Embryonic facial prominence (tissue), 1 donor: ENCODE data around the gene KCNH2.

Experiments
- DNase-seq: peaks from one replicate; pipeline ENCODE4 v3.0.0-alpha.2; 2016; ENCODE audit errors: extremely low spot score

The KCNH2 gene

GRCh38 chr7:150974468-150975391 is 3.4 kb downstream of the KCNH2 start:
- DNase-seq, result no peak

- no peak for DNase-seq
These were observed 4.3 kb downstream of the KCNH2 start for GRCh38 chr7:150973571-150974451.

DNA sequence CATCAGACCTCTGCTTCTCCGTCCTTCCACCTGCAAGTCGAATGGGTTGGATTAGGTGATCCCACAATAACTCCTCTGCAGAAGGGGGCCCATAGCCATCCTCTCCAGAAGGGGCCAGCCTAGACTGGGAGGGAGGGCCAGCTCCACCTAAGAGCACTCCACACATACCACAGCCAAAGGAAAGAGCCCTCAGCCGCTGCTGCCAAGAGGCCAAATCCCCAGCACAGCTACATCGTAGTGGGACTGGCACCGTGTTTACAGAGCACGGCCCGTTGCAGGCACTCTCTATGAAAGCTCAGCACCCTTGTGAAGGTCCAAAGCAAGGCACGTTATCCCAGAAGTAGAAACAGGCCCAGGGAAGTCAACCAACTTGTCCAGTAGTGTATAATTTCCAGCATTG is 5.4 kb downstream of the KCNH2 start:
- no peak for DNase-seq

- DNase-seq, result no peak
These were observed 6.1 kb downstream of the KCNH2 start for GRCh38 chr7:150972023-150972468.

DNA sequence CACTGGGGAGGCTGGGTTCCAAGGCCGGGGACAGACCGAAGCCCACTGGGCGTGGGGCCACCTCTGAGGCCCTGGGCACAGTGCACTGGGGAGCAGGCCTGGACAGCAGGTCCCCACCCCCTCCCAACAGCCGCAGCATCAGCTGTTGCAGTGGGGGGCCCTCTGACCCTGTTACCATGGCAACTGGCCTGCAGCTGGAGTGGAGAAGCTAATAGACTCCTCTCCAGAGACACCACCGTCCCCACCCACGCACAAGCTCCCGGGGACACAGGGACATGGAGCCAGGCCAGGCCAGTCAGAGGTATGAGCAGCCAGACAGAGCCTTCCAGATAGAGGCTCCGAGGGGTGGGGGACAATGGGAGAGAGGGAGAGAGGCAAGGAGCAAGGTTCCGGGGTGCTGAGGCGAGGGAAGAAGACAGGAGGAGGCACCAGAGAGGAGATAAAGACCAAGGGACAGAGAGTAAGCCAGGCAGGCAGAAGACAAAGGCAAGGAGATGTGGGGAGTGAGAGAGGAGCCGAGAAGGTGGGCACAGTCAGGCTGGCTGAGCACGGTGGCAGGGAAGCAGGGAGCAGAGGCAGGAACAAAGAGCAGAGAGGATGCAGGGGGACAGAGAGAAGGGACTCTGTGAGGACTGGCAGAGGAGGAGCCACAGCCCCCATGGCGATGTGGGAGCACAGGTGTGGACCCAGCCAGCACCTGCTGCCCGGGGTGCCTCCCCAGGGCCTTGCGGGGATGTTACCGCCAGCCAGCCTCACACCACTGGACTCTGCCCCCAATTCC is 6.7 kb downstream of the KCNH2 start:
- no peak for DNase-seq

GRCh38 chr7:150970424-150970823 is 7.7 kb downstream of the KCNH2 start:
- no peak for DNase-seq

DNA sequence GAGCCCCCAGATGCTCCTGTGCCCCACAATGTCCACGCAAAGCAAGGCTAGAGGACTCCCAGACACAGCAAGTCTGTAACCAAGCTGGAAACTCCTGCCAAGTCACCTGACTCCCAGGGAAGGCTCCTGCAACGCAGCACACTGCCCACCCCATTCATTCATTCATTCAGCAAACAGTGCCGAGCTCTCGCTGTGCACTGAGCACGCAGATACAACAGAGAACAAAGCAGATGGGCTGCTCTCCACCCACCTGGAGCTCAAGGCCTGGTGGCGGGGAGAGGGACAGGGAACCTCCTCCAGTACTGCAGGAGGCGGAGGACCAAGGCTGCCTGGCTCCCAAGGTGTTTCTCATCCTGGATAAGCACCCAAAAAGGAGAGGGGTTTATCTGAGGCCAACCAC is 8.6 kb downstream of the KCNH2 start:
- DNase-seq, result no peak

DNA sequence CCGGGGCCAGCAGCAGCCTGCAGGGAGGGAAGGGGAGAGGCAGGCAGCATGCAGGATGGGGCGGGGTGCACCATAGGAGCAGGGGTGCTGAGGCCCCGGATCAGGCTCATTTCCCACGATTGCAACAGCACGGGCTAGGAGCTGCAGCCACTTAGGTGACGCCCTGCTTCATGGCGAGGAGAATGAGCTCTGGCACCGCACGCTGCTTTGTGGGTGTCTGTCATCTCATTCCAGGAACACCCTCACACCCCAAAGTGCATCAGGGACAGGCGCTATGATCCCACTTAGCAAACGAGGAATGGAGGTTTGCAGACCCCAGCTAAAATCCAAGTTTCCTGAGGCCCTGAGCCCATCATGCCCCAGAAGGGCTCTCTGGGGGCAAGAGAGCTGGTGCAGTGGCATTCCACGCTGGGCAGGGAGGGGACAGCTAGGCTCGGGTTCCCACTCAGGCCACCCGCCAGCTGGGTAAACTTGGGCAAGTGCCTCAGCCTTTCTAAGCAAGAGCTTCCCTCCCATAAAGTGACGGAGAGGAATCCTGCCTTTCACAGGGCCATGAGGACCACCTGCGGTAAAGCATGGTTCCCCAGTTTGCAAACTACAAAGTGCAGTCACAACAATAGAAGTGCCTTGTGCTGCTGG is 9.3 kb downstream of the KCNH2 start:
- no peak for DNase-seq

DNA sequence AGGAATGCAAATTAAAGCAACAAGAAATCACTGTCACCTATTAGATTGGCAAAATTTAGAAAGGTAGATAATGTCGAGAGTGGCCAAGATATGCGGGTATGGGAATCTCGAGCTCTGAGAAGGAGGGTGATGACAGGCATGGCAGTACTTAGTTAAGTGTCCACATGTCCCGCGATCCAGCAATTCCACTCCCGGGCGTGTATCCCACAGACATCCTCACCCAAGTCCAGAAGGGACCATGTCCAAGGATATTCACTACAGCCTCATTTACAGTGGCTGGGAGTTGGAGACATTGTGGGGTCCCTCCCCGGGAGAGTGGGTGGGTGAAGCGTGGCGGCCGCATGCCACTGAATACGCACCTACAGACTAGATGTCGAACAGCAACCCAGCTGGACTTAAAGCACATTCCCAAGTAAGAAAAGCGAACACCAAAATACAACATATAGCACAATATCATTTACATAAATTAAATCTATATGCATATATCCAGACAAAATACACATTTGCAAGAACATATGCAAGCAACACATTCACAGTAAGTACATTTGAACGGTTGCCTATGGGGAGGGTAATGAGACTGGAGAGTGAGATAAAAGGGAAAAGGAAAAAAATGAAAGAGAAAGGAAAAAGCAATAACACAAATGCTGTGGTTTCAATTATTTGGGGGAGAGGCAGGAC is 9.9 kb downstream of the KCNH2 start:
- DNase-seq, result no peak

DNA sequence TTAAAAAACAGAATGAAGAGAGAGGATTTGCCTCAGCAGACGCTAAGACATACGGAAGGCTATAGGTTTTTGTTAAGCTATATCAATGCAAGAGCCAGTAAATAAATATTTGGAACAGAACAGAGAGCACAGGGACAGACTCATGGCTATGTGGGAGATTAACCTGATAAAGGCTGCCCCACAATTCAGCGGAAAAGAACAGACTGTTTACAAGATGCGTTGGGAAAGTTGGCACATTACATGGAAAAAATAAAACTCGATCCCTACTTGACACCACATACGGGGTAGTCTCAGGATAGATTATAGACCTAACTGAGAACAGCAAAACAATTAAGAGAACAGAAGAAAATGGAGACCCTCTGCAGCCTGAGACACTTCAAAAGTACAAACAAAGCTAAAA is 10.8 kb downstream of the KCNH2 start:
- no peak for DNase-seq

GRCh38 chr7:150966002-150966401 is 12.1 kb downstream of the KCNH2 start:
- no peak for DNase-seq

DNA sequence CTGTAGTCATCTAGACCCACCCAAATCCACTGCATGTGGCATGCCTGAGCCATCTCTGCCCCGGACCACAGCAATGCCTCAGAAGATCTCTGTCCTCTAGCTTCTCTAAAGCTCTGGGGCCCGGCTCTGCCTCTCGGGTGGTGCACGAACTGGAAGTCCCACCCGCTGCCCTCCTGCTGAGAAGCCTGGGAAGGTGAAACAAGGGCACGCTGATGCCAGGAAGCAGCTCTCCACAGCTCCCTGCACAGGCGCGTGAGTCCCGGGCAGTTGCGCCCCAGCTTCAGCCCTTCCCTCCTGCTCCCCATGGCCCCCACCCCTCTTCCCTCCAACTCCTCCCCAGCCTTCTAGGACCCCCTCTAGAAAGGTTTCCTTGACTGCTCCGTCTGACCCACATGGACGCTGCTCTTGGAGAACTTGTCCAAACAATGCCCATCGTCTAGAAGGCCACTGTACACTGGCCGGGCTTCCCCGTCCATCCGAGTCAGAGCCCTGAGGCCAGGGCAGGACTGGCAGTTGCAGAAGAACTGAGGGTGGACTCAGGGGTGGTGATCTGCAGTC is 12.8 kb downstream of the KCNH2 start:
- DNase-seq, result no peak

GRCh38 chr7:150964593-150965111 is 13.5 kb downstream of the KCNH2 start:
- no peak for DNase-seq

DNA sequence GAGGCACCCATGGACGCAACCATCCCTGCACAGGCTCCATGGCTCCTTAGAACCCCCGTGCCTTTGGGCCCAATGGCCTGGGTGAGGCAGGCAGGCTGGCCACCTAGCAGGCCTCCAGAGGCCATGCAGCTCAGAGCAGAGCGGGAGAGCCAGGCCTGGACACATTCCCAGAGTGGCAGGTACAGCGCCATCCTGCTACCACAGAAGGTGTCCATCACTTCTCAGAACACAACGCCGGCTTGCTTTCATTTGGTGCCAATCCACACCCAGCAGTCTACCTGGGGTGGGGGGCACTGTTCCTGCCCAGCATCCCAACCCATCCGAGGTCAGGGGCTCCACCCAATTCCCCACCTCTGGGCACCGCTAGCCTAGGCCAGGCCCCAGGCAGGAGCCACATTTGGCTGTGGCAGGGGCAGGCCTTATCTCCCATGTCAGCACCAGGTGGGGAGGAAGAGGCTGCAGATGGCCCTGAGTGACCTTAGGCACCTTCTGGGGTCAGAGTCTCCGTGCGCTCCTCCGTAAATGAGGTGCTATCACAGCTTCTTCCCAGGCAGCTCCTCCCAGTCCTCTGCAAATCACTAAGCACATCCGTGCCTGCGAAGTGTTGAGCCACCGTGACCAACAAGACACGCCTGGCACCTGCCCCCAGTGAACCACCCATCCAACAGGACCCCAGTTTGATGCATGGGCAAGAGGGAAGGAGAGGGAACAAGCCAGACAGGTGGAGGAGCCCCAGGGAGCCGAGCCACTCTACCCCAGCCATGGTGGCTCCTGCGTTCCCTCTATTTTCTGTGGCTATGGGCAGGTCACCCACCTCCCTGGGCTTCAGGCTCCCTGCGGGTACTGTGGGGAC is 14.2 kb downstream of the KCNH2 start:
- no peak for DNase-seq

DNA sequence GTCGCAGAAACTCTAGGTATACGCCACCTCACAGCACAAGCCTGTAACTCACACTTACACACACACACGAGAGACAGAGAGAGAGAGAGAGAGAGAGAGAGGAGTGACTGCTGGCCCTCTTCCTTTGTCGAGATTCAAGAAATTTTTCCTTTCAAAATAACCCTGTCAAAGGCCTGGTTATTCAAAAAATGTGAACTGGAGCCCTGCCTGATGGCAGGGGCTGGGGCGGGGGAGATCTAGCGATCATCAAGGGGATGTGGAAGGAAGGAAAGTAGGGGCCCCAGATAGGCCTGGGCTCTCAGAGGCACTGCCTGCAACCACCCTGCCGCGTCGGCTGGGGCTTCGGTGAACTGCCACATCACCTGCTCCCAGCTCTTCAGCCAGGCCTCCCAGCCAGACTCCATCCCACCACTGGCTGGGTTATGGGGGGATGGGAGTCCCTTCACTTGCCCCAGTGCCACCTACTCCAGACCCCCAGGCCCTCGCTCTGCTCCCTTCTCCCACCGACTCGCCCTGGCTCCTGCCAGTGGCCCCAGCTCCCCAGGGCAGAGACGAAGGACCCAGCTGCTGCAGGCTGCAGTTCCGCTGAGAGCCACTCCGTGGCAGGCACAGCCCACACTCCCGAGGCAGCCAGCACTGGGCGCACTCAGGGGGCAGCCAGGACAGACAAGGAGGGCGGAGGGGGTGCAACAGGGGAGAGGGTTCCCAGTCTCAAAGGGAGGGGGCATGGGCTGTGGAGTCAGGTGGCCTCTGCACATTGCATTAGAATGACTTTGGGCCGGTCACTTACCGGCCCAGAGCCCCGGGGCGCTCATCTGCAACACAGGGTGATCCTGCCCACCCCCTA is 15.3 kb downstream of the KCNH2 start:
- DNase-seq, result no peak

DNA sequence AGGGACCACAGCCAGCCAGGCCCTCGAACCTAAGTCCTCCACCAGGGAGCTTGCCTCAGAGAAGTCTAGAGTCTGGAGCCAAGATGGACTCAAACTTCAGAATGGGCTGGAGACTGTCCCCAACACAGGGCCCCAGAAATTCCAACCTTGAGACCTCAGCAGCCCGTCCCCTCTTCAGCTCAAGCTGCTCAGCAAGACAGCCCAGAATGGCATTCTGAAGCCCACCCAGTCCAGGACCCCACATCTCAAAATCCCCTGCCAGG is 15.9 kb downstream of the KCNH2 start:
- DNase-seq, result no peak

DNA sequence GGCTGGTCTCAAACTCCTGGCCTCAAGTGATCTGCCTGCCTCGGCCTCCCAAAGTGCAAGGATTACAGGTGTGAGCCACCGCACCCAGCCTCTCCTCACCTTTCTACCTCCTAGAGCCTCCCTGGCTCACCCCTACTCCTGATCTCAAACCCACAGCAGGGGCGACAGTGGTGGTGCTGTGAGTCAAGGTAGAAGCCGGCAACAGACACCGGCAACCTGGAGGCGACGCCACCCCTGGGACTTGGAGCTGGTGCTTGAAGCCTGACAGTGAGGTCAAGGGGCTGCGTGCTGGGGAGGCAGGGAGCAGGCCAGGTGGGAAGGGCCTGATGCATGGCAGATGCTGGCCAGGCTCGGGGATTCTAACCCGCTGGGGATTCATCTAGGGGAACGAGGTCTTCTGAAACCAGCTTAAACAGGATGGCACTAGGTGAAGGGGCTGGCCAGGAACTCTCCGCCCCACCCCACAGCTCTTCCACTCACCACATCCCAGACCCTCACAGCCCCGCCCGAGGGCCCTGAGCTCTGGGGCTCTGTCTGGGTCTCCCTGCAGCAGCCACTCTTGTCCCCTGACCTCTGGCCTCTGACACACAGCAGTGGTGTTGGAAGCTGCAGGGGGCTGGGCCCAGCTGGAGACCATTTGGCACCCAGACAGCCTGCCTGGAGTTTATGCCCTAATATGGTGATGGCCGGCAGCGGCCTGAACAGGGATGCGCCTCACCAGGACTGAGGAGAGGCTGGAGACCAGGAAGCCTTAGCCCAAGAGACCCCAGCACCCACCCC is 16.4 kb downstream of the KCNH2 start:
- no peak for DNase-seq
